CD4-positive, alpha-beta T cell treated with Interleukin-1 beta for 1 hour (primary cell): ENCODE data around the gene TTYH3.

Source experiments
- DNase-seq, 2 donors: peaks; one replicate each; pipeline ENCODE4 v3.0.0-alpha.2; 2020 to 2022

The TTYH3 gene

DNA sequence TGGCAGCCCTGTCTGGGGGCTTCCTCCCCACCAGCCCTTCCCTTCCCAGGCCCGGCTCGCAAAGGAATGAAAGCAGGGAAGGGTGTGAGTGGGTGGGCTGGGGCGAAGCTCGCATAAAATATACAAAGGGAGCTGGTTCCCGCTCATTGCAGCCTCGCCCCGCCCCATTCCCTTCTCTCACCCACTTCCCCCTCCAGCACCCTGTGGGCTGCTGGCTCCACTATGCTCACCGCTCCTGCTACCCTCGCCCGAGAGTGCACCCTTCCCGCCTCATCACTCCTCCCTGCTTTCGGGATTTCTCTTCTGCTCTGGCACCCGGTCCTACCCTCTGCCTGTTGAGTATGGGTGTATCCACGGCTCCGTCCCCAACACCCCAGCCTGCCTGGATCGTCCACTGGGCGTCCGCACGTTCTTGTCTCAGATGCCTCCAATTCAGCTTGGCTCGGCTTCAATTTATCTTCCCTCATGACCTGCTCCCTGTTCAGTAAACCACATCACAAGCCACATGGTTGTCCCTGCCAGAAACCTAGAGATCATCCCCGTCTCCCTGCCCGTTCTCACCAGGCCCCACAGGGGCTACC is 14.4 kb upstream of the TTYH3 start:
- no peak for DNase-seq

GRCh38 chr7:2619116-2619515 is 12.7 kb upstream of the TTYH3 start:
- DNase-seq: no peak

DNA sequence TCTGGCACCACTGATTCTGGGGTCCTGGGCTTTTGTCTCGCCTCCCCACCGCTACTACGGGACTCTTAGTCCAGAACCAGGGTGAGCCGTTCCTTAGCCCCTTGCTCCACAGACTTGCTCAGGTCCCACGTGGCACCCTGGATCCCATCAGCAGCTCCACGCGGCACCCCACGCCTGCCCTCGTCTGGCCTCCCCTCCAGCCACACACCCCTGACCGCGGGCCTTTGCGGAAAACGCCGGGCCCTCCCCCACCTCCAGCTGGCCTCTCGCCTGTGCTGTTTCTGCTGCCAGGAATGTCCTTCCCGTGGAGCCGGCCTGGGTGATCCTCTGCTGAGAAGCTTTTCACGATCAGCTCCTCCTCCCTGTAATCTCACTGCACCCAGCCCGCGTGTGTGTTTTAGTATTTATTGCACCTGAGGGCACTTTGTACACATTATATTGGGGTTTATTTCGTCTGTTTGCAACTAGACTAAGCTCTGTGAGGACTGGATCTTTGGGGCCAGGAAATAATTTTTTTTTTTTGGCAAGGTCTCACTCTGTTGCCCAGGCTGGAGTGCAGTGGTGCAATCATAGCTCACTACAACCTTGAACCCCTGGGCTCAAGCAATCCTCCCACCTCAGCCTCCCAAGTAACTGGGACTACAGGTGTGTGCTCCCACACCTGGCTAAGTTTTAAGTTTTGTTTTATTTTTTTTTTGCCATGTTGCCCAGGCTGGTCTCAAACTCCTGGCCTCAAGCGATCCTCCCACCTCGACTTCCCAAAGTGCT is 10.5 kb upstream of the TTYH3 start:
- DNase-seq: no peak

DNA sequence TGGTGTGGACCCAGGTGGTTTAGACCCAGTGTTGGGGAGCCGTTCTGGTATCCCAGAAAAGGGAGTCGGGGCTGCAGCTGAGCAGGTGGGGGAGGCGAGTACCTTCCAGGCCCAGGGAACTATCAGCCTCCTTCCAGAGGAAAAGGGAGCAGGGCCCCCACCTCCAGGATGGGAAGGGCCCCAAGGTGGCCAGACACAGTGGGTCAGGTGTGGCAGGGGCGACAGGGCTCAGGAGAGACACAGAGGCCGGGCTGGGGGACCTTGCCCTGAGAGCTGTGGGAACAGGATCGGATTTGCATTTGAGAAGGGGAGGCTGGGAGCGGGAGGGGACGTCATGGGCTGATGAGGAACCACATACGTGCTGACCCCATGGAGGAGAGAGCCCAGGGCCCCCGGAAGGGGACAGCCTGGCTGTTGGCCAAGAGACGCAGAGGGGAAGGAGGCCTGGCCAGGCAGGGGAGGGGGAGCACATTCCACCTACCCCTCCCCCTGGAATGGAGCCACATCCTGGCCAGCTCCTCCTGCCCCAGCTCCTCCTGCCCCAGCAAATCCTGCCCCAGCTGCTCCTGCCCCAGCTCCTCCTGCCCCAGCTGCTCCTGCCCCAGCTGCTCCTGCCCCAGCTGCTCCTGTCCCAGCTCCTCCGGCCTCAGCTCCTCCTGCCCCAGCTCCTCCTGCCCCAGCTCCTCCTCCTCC is 9.7 kb upstream of the TTYH3 start:
- no peak for DNase-seq

- peak in 1 of 2 donors; percentile 45 for DNase-seq
Measured at GRCh38 chr7:2622869-2623697, 8.7 kb upstream of the TTYH3 start.

- DNase-seq: no peak
Measured at GRCh38 chr7:2623698-2624014, 8.1 kb upstream of the TTYH3 start.

GRCh38 chr7:2624293-2624886 is 7.4 kb upstream of the TTYH3 start:
- no peak for DNase-seq

DNA sequence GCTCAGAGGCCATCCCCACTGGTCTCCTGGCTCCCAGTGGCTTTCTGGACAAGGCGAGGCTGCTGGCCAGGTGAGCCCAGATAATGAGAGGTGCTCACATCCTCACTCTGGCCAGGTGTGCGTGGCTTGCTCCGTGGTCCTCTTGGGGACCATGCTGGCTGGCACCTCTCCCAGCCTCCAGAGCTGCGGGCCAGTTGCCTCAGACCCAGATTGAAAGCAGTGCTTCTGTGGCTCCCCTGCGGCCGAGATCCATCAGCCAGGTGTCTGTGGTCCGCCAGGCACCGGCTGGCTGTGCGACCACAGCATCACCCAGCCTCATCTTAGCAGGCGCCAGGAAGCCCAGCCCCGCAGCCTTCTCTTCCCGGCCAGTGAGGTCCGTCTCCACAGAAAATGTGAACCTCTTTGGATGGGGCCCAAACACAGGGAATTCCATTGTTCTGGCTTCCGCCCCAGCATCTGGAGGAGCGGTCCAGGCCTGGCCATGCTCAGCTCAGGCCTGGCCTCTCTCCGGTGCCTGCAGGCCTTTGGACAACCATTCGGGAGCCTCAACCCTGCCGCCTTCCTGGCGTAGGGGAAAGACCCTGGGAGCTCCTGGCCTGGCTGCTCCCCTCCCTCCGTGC is 5.2 kb upstream of the TTYH3 start:
- no peak for DNase-seq

DNA sequence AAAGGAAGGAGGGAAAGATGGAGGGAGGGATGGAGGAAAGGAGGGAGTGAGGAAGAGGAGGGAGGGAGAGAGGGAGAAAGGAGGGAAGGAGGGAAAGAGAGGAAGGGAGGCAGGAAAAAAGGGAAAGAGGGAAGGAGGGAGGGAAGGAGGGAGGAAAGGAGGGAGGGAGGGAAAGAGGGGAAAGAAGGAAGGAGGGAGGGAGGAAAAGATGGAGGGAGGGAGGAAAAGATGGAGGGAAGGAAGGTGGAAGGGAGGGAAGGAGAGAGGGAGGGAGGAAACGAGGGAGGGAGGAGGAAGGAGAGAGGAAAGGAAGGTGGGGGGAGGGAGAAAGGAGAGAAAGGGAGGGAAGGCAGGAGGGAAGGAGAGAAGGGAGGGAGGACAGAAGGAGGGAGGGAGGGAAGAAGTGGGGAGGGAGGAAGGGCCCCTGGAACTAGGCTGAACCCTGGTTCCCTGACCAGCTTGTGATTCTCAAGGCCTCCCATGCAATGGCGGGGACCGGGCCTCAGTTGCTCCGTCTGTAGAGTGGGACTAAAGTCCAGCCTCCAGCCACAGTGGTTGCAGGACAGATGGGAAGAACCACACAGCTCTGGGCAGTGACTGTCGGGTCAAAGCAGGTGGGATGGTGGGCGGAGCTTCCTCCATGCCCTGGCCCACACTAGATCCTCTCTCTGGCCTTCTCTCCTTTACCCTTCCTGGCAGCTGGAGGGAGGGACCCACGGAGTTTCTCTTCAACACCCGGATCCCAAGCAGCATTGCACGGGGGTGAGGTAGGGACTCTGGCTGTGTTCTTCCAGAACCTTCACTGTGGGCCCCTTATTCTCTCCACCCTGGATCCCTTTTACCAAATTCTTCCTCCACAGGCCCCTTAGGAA is 4.3 kb upstream of the TTYH3 start:
- DNase-seq: no peak

DNA sequence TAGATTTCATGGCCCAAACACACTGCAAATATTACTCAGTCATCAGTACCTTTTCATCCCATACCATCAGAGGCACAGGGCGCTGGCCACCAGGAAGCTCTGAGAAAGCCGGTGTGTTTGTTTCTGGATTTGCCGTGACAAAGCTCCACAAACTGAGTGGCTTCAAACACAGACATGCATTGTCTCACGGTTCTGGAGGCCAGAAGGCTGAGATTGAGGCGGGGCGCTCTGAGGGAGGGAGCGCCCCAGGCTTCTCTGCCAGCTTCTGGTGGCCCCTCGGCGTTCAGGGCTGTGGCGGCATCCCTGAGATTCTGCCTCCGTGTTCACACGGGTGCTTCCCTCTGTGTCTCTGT is 3.7 kb upstream of the TTYH3 start:
- no peak for DNase-seq

GRCh38 chr7:2628891-2629290 is 2.9 kb upstream of the TTYH3 start:
- DNase-seq: no peak

DNA sequence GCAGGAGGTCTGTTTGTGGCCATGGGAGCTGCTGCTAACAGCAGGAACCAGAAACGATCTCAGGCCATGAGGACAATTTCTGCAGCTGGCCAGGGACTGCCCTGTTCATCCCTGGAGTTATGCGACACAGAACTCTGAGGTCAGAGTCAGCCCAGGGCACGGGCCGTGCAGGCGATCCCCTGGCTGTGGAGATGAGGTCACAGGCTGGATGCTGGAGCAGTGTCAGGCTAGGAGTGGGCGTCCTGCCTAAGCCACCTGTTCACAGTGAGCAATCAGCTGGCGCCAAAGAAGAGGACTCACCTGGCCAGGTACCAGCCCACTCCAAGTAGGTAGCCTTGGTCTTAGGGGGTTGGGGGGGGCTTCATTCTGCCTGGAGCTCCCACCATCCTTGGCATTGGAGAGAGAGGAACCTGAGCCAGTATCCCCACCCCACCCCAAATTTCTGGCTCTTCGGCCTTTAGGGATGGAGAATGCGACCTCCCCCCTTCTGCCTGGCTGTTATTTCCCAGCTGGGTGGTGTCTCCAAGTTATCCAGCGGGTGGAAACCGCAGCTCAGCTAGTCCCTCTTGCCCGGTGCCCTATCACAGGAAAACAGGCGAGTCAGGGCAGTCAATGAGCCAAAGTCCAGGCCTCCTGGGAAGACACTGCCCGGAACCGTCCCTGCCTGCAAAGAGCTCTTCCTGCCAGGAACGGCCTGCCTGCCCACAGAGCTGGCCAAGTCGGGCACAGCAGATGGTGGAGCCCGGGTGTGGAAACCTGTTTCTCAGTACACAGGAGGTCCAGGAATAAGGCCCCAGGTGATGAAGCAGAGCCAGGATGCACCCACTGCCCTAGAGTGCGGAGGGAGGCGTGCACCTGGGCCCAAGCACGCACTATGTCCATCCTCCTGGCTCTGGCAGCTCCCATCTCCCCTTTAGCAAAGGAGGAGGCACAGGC is 1.8 kb upstream of the TTYH3 start:
- no peak for DNase-seq

- peak; percentile 33 to 48 for DNase-seq
Measured at GRCh38 chr7:2632733-2633537, 1.1 kb downstream of the TTYH3 start.

- peak in 1 of 2 donors; percentile 54 for DNase-seq
Measured at GRCh38 chr7:2633538-2634266, 1.9 kb downstream of the TTYH3 start.

GRCh38 chr7:2634267-2635145 is 2.7 kb downstream of the TTYH3 start:
- no peak for DNase-seq

DNA sequence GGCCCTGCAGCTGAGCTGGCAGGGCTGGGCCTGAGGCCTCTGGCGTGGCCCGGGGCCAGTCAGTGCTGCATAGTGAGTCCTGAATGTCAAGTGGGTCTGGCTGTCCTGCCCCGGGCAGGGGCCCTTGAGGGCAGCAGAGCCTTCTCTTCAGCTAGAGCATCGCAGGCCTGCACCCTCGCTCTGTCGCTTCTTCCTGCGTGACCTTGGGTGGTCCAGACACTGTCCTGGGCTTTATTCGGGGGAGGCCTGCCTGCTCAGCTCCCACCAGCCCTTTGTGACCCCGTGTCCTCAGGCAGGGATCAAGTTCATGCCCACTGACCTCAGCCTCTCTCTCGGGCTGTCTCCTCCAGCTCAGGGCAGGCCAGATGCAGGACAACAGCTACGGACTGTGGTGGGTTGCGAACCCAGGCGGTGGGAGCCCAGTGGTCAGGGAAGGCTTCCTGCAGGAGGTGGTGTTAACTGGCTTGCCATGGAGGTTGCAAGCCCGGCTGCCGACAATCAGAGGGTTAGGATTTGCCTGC is 3.4 kb downstream of the TTYH3 start:
- DNase-seq: no peak
